Caco-2 (cell line): ENCODE measurements around the gene UGT1A8. TPM values are rescaled to one million over a fixed set of nuclear protein-coding genes. Genes with fewer than 3 reads are reported as not detected.
"Not testable (repeated sequence)": the region's sequence is repeated elsewhere in the genome, so short reads cannot be mapped to it uniquely, and the experiment has no call there.

ENCODE experiments used
- BruUV-seq: library from RNA; stranded (reverse); fragments of 400-500 nt; replicated peaks from 2 replicates; lab custom pipeline; 2021; lab: Mats Ljungman, UMichigan
- CTCF ChIA-PET: fragments of 300-600 bp; sonication (Branson Sonifier 250); formaldehyde crosslinking; loops from one replicate; lab custom pipeline; 2022; ENCODE audit warnings: antibody characterized with exemption; lab: Charles Lee
- POLR2A ChIA-PET: fragments of 300-600 bp; sonication (Branson Sonifier 250); formaldehyde crosslinking; loops from one replicate; lab custom pipeline; 2022; ENCODE audit warnings: antibody characterized with exemption; lab: Charles Lee
- DNase-seq, 2 experiments: peaks; one replicate each; pipeline versions ENCODE4 v3.0.0 to v3.0.0-alpha.2; 2020 to 2022
- H3K27me3 ChIP-seq: replicated peaks from 2 replicates; pipeline ENCODE4 v1.6.0; 2011; ENCODE audit warnings: low read length; ENCODE audit not compliant: control insufficient read depth, insufficient read depth
- H3K36me3 ChIP-seq: 2 replicates; pipeline ENCODE4 v1.5.1; 2011; ENCODE audit warnings: low read length; ENCODE audit not compliant: control insufficient read depth, insufficient read depth
- H3K4me1 ChIP-seq: fragments of 250-450 bp; sonication (Bioruptor Pico); 2 replicates; pipeline ENCODE4 v1.5.1; 2020; ENCODE audit warnings: mild to moderate bottlenecking
- H3K4me3 ChIP-seq: 2 replicates; pipeline ENCODE4 v1.5.1; 2011; ENCODE audit warnings: low read depth, mild to moderate bottlenecking, control low read depth, low read length
- H3K9me3 ChIP-seq: fragments of 250-450 bp; sonication (Bioruptor Pico); 2 replicates; pipeline ENCODE4 v1.5.1; 2020; ENCODE audit warnings: mild to moderate bottlenecking, moderate library complexity
- H3K27ac Mint-ChIP-seq: one replicate; pipeline ENCODE4 v1.8.0; 2022; ENCODE audit warnings: mixed read lengths; ENCODE audit not compliant: unreplicated experiment
- H3K27me3 Mint-ChIP-seq: one replicate; pipeline ENCODE4 v1.8.0; 2022; ENCODE audit warnings: mixed read lengths; ENCODE audit not compliant: insufficient read depth, unreplicated experiment
- H3K36me3 Mint-ChIP-seq: one replicate; pipeline ENCODE4 v1.8.0; 2022; ENCODE audit warnings: mild to moderate bottlenecking, mixed read lengths; ENCODE audit not compliant: insufficient read depth, unreplicated experiment
- H3K4me1 Mint-ChIP-seq: one replicate; pipeline ENCODE4 v1.8.0; 2022; ENCODE audit warnings: low read depth, mixed read lengths; ENCODE audit not compliant: unreplicated experiment
- H3K4me3 Mint-ChIP-seq: one replicate; pipeline ENCODE4 v1.8.0; 2022; ENCODE audit warnings: mild to moderate bottlenecking, moderate library complexity, mixed read lengths; ENCODE audit not compliant: unreplicated experiment
- H3K9me3 Mint-ChIP-seq: one replicate; pipeline ENCODE4 v1.8.0; 2022; ENCODE audit warnings: mixed read lengths; ENCODE audit not compliant: unreplicated experiment
- intact Hi-C: fragments of 100-400 bp; cut with micrococcal nuclease; formaldehyde crosslinking; loops from one replicate; pipeline ENCODE4 v1.10.0; 2022; ENCODE audit not compliant: unreplicated experiment
- total RNA-seq: library from RNA; stranded (reverse); gene quantifications from 2 replicates; pipeline ENCODE4 v1.2.3, GENCODE V29; 2022
- TF ChIP-seq, protein P1 (sequence below), 2 experiments: fragments of 200-600 bp in 1 of 2; IDR thresholded peaks; 1 replicate in 1 of 2; 2 replicates in 1 of 2; pipeline versions ENCODE4 v1.5.1 to v1.8.0; 2011 to 2022; ENCODE audit warnings: antibody characterized with exemption in 1 of 2, control low read depth in 1 of 2, inconsistent platforms in 1 of 2, low read depth in 1 of 2, low read length in 1 of 2, mild to moderate bottlenecking in 1 of 2, moderate library complexity in 1 of 2; ENCODE audit not compliant: insufficient read depth in 1 of 2, severe bottlenecking in 1 of 2, unreplicated experiment in 1 of 2

Gene UGT1A8
- total RNA-seq, 1 experiment from 2014 or later, result 0.50 TPM

DNA sequence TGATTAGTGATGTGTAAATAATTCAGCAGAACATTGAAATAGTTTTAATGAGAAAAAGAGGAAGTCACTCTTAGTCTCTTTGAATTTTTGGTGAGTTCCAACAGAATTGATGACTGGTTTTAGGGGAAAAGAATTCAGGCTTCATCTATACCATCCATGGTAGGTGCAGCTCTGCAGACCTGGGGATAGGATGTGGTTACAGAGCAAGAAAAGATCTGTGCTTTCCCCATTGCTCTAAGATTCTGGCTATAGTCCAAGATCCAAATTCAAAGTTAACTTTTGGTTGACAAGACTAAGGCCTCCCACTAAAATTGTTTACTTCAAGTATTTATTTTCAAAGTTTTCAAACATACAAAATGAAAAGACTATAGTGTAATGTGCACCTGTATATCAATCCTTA, 22.4 kb downstream of the UGT1A8 start:
- no peaks in the 10 kb centered on the region for H3K4me1 Mint-ChIP-seq
- CTCF ChIA-PET, result no interaction called here
- H3K27me3 ChIP-seq, result no peaks in the 10 kb centered on the region
- H3K36me3 ChIP-seq, result no peaks in the 10 kb centered on the region
- DNase-seq, result no peak
- POLR2A ChIA-PET, result no interaction called here
- H3K4me1 ChIP-seq, result no peaks in the 10 kb centered on the region
- H3K36me3 Mint-ChIP-seq, result no peaks in the 10 kb centered on the region
- H3K9me3 Mint-ChIP-seq, result peaks cover 19% of the 10 kb centered on the region
- no peaks in the 10 kb centered on the region for H3K9me3 ChIP-seq
- intact Hi-C loops, result no loop called here
- H3K27ac Mint-ChIP-seq, result no peak overlapping the region
- TF ChIP-seq, protein P1, sequence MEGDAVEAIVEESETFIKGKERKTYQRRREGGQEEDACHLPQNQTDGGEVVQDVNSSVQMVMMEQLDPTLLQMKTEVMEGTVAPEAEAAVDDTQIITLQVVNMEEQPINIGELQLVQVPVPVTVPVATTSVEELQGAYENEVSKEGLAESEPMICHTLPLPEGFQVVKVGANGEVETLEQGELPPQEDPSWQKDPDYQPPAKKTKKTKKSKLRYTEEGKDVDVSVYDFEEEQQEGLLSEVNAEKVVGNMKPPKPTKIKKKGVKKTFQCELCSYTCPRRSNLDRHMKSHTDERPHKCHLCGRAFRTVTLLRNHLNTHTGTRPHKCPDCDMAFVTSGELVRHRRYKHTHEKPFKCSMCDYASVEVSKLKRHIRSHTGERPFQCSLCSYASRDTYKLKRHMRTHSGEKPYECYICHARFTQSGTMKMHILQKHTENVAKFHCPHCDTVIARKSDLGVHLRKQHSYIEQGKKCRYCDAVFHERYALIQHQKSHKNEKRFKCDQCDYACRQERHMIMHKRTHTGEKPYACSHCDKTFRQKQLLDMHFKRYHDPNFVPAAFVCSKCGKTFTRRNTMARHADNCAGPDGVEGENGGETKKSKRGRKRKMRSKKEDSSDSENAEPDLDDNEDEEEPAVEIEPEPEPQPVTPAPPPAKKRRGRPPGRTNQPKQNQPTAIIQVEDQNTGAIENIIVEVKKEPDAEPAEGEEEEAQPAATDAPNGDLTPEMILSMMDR (IDR thresholded peaks at IDR 0.05; ENCODE audit: insufficient read depth in 1 of 2, low read depth in 1 of 2, low read length in 1 of 2, severe bottlenecking in 1 of 2, unreplicated experiment in 1 of 2), result no peak
- BruUV-seq, result no TSS peak
- no peak overlapping the region for H3K4me3 Mint-ChIP-seq
- no peak overlapping the region for H3K4me3 ChIP-seq
- H3K27me3 Mint-ChIP-seq, result no peaks in the 10 kb centered on the region

DNA sequence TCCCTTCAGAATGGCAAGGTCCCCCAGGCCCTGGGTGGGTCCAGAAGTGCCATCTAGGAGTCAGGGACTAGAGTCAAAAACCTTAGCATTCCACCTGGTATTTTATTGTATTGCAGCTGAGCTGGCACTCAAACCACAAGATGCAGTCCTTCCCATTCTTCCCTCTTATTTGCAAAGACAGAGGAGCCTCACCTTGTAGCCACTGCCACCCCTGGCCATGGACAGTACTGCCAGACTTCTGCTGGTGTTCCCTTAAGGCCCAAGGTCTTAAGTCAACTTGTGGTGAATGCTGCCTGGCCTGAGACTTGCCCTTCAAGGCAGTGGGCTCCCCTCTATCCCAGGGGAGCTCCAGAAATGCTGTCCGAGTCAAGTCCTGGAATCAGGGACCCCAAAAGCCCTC, 25.7 kb downstream of the UGT1A8 start:
- no peak overlapping the region for H3K4me3 Mint-ChIP-seq
- peaks cover 19% of the 10 kb centered on the region for H3K9me3 Mint-ChIP-seq
- H3K9me3 ChIP-seq, result no peaks in the 10 kb centered on the region
- no peaks in the 10 kb centered on the region for H3K4me1 Mint-ChIP-seq
- H3K4me3 ChIP-seq, result no peak overlapping the region
- CTCF ChIA-PET, result no interaction called here
- POLR2A ChIA-PET, result no interaction called here
- H3K36me3 ChIP-seq, result no peaks in the 10 kb centered on the region
- TF ChIP-seq, protein P1 (IDR thresholded peaks at IDR 0.05; ENCODE audit: insufficient read depth in 1 of 2, low read depth in 1 of 2, low read length in 1 of 2, severe bottlenecking in 1 of 2, unreplicated experiment in 1 of 2), result peak in 1 of 2 experiments; percentile 10
- H3K27me3 ChIP-seq, result no peaks in the 10 kb centered on the region
- no peak overlapping the region for H3K27ac Mint-ChIP-seq
- H3K36me3 Mint-ChIP-seq, result no peaks in the 10 kb centered on the region
- BruUV-seq, result no TSS peak
- intact Hi-C loops, result no loop called here
- peak in 1 of 2 experiments; percentile 5 for DNase-seq
- H3K27me3 Mint-ChIP-seq, result no peaks in the 10 kb centered on the region
- H3K4me1 ChIP-seq, result no peaks in the 10 kb centered on the region

DNA sequence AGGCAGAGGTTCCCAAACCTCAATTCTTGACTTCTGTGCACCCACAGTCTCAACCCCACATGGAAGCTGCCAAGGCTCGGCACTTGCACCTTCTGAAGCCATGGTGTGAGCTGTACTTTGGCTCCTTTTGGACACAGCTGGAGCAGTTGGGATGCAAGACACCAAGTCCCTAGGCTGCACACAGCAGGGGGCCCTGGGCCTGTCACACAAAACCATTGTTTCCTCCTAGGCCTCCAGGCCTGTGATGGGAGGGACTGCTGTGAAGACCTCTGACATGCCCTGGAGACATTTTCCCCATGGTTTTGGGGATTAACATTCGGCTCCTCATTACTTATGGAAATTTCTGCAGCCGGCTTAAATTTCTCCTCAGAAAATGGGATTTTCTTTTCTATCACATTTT, 28.6 kb downstream of the UGT1A8 start:
- H3K36me3 Mint-ChIP-seq, H3K36me3 ChIP-seq, H3K4me1 Mint-ChIP-seq, DNase-seq, H3K27me3 Mint-ChIP-seq, H3K4me3 Mint-ChIP-seq, POLR2A ChIA-PET, H3K4me3 ChIP-seq, H3K27ac Mint-ChIP-seq, intact Hi-C loops, H3K4me1 ChIP-seq, H3K27me3 ChIP-seq, CTCF ChIA-PET, H3K9me3 ChIP-seq, BruUV-seq: not testable (repeated sequence)
- peaks cover 19% of the 10 kb centered on the region for H3K9me3 Mint-ChIP-seq

DNA sequence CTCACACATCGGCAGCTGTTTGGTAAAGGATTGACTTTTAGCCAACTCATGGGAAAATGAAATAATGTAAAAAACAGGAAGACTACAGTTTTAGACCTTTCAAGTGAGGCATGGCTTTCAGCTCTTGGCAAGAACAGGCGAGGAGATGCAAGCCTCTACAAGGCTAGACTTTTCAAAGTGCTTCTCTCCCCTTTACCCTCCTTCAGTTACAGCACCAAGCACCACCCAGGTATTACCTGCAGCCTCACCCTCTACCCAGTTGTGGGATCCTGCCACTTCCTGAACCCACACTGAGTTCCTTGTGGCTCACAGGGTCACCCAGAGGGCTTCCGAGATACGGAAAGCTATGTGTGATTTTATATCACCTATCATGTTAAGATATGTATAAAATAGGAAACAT, 33.5 kb downstream of the UGT1A8 start:
- no TSS peak for BruUV-seq
- Histone ChIP-seq H3K4me3 (no peak overlapping the region), H3K9me3 (no peaks in the 10 kb centered on the region), H3K27me3 (no peaks in the 10 kb centered on the region), H3K4me1 (no peaks in the 10 kb centered on the region), H3K36me3 (no peaks in the 10 kb centered on the region)
- Mint-ChIP-seq H3K27me3 (no peaks in the 10 kb centered on the region), H3K9me3 (no peaks in the 10 kb centered on the region), H3K36me3 (no peaks in the 10 kb centered on the region), H3K4me1 (no peaks in the 10 kb centered on the region), H3K27ac (no peak overlapping the region), H3K4me3 (no peak overlapping the region)
- TF ChIP-seq, protein P1 (IDR thresholded peaks at IDR 0.05; ENCODE audit: insufficient read depth in 1 of 2, low read depth in 1 of 2, low read length in 1 of 2, severe bottlenecking in 1 of 2, unreplicated experiment in 1 of 2), result no peak
- CTCF ChIA-PET, result no interaction called here
- POLR2A ChIA-PET, result no interaction called here
- DNase-seq, result no peak
- intact Hi-C loops, result no loop called here
